HEK293 (cell line): ENCODE measurements around the gene MACIR.

ENCODE experiments used
- CTCF ChIA-PET: fragments of 350-600 bp; formaldehyde crosslinking; extraction: SDS; loops from one replicate; lab custom pipeline; 2021; ENCODE audit warnings: antibody characterized with exemption; lab: Yijun Ruan, JAX
- POLR2A ChIA-PET: fragments of 300-600 bp; formaldehyde crosslinking; extraction: SDS; loops from one replicate; lab custom pipeline; 2020; ENCODE audit warnings: antibody characterized with exemption, inconsistent platforms; lab: Yijun Ruan, JAX
- H3K27ac ChIP-seq: fragments of 200-500 bp; sonication (Bioruptor generic); 2 replicates; pipeline ENCODE4 v1.5.1; 2014; ENCODE audit warnings: low read depth, low read length, control low read depth, inconsistent platforms; ENCODE audit errors: extremely low read depth
- H3K36me3 ChIP-seq, 2 experiments: fragments of 200-500 bp in 1 of 2; sonication (Bioruptor generic) in 1 of 2; 1 replicate in 1 of 2; 2 replicates in 1 of 2; pipeline ENCODE4 v1.5.1; 2014 to 2017; ENCODE audit warnings: inconsistent platforms in 2 of 2, low read length in 2 of 2; ENCODE audit not compliant: control insufficient read depth in 2 of 2, insufficient read depth in 1 of 2
- H3K4me1 ChIP-seq: fragments of 200-500 bp; sonication (Bioruptor generic); 2 replicates; pipeline ENCODE4 v1.5.1; 2014; ENCODE audit warnings: mild to moderate bottlenecking, low read length, inconsistent platforms; ENCODE audit not compliant: control insufficient read depth, insufficient read depth
- H3K4me3 ChIP-seq: 2 replicates; pipeline ENCODE4 v1.5.1; 2011; ENCODE audit warnings: low read depth, mild to moderate bottlenecking, control low read depth, low read length, moderate library complexity
- H3K9me3 ChIP-seq: fragments of 200-500 bp; sonication (Bioruptor generic); 2 replicates; pipeline ENCODE4 v1.5.1; 2014; ENCODE audit warnings: low read depth, low read length, inconsistent platforms; ENCODE audit not compliant: control insufficient read depth, insufficient read depth
- AEBP2 ChIP-seq: fragments of 450-650 bp; formaldehyde crosslinking; IDR thresholded peaks from 2 replicates; pipeline ENCODE4 v1.5.1; 2016; ENCODE audit warnings: missing biosample characterization, missing genetic modification characterization, borderline replicate concordance
- HOXA7 ChIP-seq: sonication (generic); formaldehyde crosslinking; IDR thresholded peaks from 2 replicates; pipeline ENCODE4 v1.8.1; 2022; ENCODE audit warnings: missing genetic modification reagents, borderline replicate concordance
- IKZF3 ChIP-seq: fragments of 450-650 bp; IDR thresholded peaks from 2 replicates; pipeline ENCODE4 v1.5.0; 2018; ENCODE audit warnings: missing biosample characterization, mild to moderate bottlenecking, missing genetic modification characterization, moderate library complexity
- KLF8 ChIP-seq: fragments of 450-650 bp; formaldehyde crosslinking; IDR thresholded peaks from 2 replicates; pipeline ENCODE4 v1.5.1; 2016; ENCODE audit warnings: missing biosample characterization, missing genetic modification characterization
- OSR2 ChIP-seq: fragments of 450-650 bp; formaldehyde crosslinking; IDR thresholded peaks from 2 replicates; pipeline ENCODE4 v1.5.1; 2016; ENCODE audit warnings: missing biosample characterization, missing genetic modification characterization
- ZBTB20 ChIP-seq: fragments of 450-650 bp; formaldehyde crosslinking; IDR thresholded peaks from 2 replicates; pipeline ENCODE4 v1.5.1; 2016; ENCODE audit warnings: missing biosample characterization, missing genetic modification characterization
- ZFP41 ChIP-seq: fragments of 450-650 bp; formaldehyde crosslinking; IDR thresholded peaks from 2 replicates; pipeline ENCODE4 v1.5.1; 2016; ENCODE audit warnings: missing biosample characterization, missing genetic modification characterization, borderline replicate concordance
- ZNF19 ChIP-seq: fragments of 450-650 bp; formaldehyde crosslinking; IDR thresholded peaks from 2 replicates; pipeline ENCODE4; 2016; ENCODE audit warnings: missing biosample characterization, missing genetic modification characterization, low read depth
- ZNF214 ChIP-seq: fragments of 450-650 bp; formaldehyde crosslinking; IDR thresholded peaks from 2 replicates; pipeline ENCODE4 v1.5.1; 2017; ENCODE audit warnings: missing biosample characterization, mild to moderate bottlenecking, missing genetic modification characterization, borderline replicate concordance
- ZNF366 ChIP-seq: fragments of 450-650 bp; formaldehyde crosslinking; conservative IDR thresholded peaks from 2 replicates; pipeline ENCODE4 v1.5.1; 2016; ENCODE audit warnings: missing biosample characterization, missing genetic modification characterization
- ZNF416 ChIP-seq: fragments of 450-650 bp; formaldehyde crosslinking; IDR thresholded peaks from 2 replicates; pipeline ENCODE4 v1.5.1; 2016; ENCODE audit warnings: missing biosample characterization, missing genetic modification characterization
- ZNF48 ChIP-seq: fragments of 450-650 bp; formaldehyde crosslinking; IDR thresholded peaks from 2 replicates; pipeline ENCODE4 v1.5.1; 2016; ENCODE audit warnings: missing biosample characterization, missing genetic modification characterization
- ZNF558 ChIP-seq: fragments of 450-650 bp; formaldehyde crosslinking; IDR thresholded peaks from 2 replicates; pipeline ENCODE4 v1.5.1; 2016; ENCODE audit warnings: missing biosample characterization, missing genetic modification characterization
- ZNF560 ChIP-seq: fragments of 450-650 bp; formaldehyde crosslinking; IDR thresholded peaks from 2 replicates; pipeline ENCODE4 v1.5.1; 2017; ENCODE audit warnings: missing biosample characterization, missing genetic modification characterization, borderline replicate concordance
- ZNF585B ChIP-seq: fragments of 450-650 bp; formaldehyde crosslinking; IDR thresholded peaks from 2 replicates; pipeline ENCODE4 v1.5.1; 2016; ENCODE audit warnings: missing biosample characterization, missing genetic modification characterization
- ZNF624 ChIP-seq: fragments of 450-650 bp; formaldehyde crosslinking; IDR thresholded peaks from 2 replicates; pipeline ENCODE4 v1.5.1; 2017; ENCODE audit warnings: missing biosample characterization, missing genetic modification characterization
- ZSCAN30 ChIP-seq: fragments of 450-650 bp; IDR thresholded peaks from 2 replicates; pipeline ENCODE4 v1.5.1; 2018; ENCODE audit warnings: missing biosample characterization, mild to moderate bottlenecking, missing genetic modification characterization, moderate library complexity
- TF ChIP-seq, protein P1 (sequence below): fragments of 450-650 bp; formaldehyde crosslinking; IDR thresholded peaks from 2 replicates; pipeline ENCODE4 v1.5.1; 2016; ENCODE audit warnings: missing biosample characterization, missing genetic modification characterization
- TF ChIP-seq, protein P2 (sequence below): IDR thresholded peaks from 2 replicates; pipeline ENCODE4 v1.6.1; 2011; ENCODE audit warnings: mild to moderate bottlenecking, low read depth, low read length, borderline replicate concordance

Gene MACIR

GRCh38 chr5:103243665-103244064 is 14.9 kb upstream of the MACIR start:
- TF ChIP-seq ZFP41 (no peak), ZNF585B (tag by site-specific recombination) (no peak), ZNF624 (no peak), ZNF560 (tag by site-specific recombination) (no peak), OSR2 (tag by site-specific recombination) (no peak), ZNF558 (tag by site-specific recombination) (no peak), ZNF48 (tag by site-specific recombination) (no peak), AEBP2 (tag by site-specific recombination) (no peak), ZNF19 (tag by site-specific recombination) (no peak), ZNF416 (no peak), ZNF366 (tag by site-specific recombination) (no peak)
- TF ChIP-seq, protein P1, sequence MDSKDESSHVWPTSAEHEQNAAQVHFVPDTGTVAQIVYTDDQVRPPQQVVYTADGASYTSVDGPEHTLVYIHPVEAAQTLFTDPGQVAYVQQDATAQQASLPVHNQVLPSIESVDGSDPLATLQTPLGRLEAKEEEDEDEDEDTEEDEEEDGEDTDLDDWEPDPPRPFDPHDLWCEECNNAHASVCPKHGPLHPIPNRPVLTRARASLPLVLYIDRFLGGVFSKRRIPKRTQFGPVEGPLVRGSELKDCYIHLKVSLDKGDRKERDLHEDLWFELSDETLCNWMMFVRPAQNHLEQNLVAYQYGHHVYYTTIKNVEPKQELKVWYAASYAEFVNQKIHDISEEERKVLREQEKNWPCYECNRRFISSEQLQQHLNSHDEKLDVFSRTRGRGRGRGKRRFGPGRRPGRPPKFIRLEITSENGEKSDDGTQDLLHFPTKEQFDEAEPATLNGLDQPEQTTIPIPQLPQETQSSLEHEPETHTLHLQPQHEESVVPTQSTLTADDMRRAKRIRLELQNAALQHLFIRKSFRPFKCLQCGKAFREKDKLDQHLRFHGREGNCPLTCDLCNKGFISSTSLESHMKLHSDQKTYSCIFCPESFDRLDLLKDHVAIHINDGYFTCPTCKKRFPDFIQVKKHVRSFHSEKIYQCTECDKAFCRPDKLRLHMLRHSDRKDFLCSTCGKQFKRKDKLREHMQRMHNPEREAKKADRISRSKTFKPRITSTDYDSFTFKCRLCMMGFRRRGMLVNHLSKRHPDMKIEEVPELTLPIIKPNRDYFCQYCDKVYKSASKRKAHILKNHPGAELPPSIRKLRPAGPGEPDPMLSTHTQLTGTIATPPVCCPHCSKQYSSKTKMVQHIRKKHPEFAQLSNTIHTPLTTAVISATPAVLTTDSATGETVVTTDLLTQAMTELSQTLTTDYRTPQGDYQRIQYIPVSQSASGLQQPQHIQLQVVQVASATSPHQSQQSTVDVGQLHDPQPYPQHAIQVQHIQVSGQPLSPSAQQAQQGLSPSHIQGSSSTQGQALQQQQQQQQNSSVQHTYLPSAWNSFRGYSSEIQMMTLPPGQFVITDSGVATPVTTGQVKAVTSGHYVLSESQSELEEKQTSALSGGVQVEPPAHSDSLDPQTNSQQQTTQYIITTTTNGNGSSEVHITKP (tag by site-specific recombination), result no peak
- no peak overlapping the region for H3K27ac ChIP-seq
- no peak overlapping the region for H3K4me3 ChIP-seq
- no peaks in the 10 kb centered on the region for H3K36me3 ChIP-seq
- H3K4me1 ChIP-seq, result no peaks in the 10 kb centered on the region
- H3K9me3 ChIP-seq, result no peaks in the 10 kb centered on the region
- POLR2A ChIA-PET, result no interaction called here
- CTCF ChIA-PET, result interaction anchor here (1.1 kb wide), 1 partner anchor 18 kb away, joined by 3 read pairs; no protein-coding TSS in a partner anchor

DNA sequence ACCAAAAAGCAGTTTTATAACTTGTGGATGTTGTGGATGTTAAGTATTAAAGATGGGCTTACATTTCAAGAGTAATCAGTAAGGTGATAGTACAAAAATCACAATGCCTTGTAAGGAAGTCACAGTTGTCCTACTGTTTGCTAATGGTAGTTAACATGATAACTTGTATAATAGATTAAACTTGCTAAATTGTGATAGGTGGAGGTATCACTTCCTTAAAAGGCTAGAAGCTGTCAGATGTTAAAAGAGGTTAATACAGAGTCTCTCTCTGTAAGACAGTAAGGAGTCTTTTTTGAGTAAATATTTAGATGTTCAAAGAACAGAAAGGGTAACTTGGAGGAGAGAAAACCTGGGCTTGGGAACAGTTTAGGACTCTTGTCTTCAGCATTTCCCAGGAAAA is 14.2 kb upstream of the MACIR start:
- Histone ChIP-seq H3K4me3 (no peak overlapping the region), H3K4me1 (no peaks in the 10 kb centered on the region), H3K27ac (no peak overlapping the region), H3K9me3 (no peaks in the 10 kb centered on the region), H3K36me3 (no peaks in the 10 kb centered on the region)
- ChIA-PET CTCF (no interaction called here), POLR2A (no interaction called here)
- TF ChIP-seq ZNF214 (tag by site-specific recombination) (no peak), ZBTB20 (tag by site-specific recombination) (no peak), ZSCAN30 (tag by site-specific recombination) (no peak), HOXA7 (no peak), KLF8 (tag by site-specific recombination) (no peak), IKZF3 (tag by site-specific recombination) (no peak)
- TF ChIP-seq, protein P2, sequence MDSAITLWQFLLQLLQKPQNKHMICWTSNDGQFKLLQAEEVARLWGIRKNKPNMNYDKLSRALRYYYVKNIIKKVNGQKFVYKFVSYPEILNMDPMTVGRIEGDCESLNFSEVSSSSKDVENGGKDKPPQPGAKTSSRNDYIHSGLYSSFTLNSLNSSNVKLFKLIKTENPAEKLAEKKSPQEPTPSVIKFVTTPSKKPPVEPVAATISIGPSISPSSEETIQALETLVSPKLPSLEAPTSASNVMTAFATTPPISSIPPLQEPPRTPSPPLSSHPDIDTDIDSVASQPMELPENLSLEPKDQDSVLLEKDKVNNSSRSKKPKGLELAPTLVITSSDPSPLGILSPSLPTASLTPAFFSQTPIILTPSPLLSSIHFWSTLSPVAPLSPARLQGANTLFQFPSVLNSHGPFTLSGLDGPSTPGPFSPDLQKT, result no peak
